GM21360 (cell line): ENCODE data around the gene CD44.

Source experiments
- ATAC-seq: cut with Tn5 transposase; IDR thresholded peaks from one replicate; pipeline ENCODE4 v1.9.1; 2021; ENCODE audit warnings: mild to moderate bottlenecking, moderate library complexity; ENCODE audit not compliant: unreplicated experiment

Gene CD44

DNA sequence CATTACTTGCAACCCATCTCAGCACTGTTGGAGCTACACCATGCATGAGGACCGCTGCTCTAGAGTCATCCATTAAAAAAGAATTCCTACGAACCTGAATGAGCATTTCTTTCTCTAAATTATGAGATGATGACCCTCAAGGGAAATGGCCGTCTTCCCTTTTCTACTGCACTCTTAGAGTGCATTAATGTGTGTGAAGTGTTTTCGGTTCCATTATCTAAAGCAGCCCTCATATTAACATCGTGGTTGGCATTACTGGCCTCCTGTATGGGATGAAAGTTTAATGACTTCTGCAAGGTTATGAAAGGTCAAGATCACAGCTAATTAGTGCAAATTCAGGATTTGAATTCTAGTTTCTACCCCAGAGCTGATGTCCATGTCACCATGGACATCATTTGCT is 16.7 kb downstream of the CD44 start:
- no peak for ATAC-seq

- no peak for ATAC-seq
Measured at GRCh38 chr11:35157814-35158700, 19.1 kb downstream of the CD44 start.

GRCh38 chr11:35158701-35159510 is 19.9 kb downstream of the CD44 start:
- ATAC-seq: no peak

DNA sequence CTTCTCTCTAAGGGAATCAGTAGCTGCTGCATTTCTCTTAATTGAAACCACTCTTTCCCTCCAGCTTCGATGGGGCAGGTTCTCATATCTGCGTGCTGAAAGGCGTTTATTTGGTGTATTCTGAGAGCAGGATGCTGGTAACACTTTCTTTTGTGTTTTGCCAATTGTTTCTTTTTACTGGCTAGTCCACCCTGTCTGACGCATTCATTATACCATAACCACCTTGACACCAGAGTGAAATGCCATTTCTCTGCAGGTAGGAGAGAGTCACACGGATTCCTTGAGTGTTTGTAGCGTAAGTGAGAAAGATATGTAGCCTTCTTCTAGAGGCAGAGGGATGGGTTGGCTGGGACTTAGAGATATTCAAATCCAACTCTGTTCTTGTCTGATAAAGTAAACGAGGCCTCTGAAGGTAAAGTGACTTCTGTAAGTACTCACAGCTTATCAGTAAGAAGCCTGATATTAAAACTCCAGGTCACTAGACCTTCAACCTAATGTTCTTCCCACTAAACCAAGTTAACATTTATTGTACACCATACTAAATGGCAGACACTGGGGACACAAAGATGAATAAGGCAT is 21.4 kb downstream of the CD44 start:
- no peak for ATAC-seq

DNA sequence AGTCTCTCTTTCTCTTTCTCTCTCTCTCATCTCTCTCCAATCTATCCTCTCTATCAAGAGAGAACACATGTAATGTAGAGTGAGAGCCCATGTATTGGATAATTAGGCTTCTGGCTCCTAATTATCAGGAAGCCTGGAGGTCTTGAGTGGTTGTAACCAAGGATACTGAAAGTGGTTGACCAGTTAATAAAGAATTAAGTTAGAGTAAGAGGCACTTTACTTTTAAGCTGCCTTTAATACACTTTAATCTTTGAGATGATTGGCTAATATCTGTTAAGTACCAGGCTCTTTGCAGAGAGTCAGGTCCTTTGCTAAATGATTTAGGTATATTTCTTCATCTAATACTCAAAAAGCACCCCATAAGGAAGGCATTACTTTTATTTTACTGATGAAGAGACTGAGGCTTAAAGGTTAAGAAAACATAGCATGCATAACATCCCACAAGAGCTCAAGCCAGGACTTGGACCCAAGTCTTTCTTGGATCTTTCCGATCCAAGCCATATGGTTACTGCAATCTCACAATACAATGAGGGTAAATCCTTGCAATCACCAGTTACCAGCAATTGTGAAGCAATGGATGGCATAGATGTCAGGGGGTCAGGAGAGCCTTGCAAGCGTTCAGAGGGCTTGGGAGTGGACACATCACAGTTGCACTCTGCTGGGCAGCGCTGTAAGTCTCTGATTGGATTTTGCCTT is 22.1 kb downstream of the CD44 start:
- no peak for ATAC-seq

DNA sequence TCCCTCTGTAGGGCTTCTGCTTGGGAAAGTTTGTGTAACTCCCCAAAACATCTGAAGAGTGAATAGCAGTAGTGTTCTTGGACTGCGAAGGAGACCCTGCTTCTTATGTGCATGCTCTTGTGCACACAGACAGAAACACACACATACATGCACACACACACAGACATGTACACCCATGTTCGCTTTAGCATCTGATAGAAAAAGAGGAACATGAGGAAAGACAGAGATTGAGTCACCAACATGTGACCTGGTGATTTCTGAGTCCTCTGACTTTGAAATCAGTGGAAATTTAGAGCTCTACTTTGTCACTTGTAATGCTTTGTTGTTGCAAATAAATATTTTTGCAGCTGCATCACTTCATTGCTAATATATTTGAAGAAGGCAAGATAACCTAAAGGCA is 23.8 kb downstream of the CD44 start:
- ATAC-seq: no peak

- no peak for ATAC-seq
Measured at GRCh38 chr11:35163209-35163608, 24.2 kb downstream of the CD44 start.

DNA sequence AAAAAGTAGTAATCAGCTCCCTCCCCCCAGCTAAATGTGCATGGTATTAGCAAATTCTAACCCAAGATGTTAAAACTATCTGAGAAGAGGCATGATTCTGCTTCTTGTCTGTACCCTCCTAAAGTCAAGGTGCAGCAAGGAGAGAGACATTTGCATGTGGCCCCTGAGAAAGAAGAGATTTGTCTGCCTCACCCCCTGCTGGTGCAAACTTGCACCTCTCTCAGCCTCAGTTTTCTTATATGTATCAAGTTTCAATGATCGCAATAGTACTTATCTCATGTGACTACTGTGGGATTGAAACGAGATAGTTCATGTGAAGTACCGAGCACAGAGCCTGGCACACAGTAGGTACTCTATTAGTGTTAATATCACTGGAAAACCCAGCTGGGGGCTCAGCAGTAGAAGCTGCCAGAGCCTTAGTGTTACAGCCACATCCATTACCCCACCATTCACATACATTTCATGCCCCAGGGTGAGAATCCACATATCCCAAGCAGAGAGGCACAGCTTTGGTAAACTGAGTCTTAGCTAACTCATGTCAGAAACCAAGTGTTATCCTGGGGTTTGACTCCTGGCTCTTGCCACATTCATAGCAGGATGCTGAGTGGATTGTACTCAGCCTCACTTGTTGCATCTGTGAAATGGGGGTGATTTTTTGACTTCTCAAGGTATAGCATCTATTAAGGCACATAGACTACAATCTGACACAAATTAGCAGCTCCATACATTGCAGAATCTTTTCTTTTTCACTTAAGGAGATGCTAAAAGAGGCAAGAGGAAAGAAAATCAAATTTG is 24.9 kb downstream of the CD44 start:
- no peak for ATAC-seq

DNA sequence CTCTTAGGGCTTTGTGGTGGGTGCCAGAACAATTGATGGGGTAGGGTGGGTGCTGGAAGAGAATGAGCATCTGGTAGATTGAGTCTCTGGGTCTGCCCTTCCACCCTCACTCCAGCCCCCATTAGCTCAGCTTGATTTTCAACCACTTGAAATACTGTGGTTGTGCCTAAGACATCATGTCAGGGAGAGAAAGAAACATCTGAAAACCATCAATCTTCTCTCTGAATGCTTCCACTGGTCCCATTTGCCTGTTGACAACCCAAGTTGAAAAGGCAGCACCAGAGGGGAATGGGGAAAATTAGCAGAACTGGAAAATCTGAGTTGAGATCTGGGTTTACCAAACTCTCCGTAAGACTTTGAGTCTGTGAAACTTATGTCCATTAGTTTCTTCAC is 26.1 kb downstream of the CD44 start:
- ATAC-seq: no peak

GRCh38 chr11:35165423-35166368 is 26.7 kb downstream of the CD44 start:
- peak; percentile 70 for ATAC-seq

- no peak for ATAC-seq
Measured at GRCh38 chr11:35166369-35167360, 27.7 kb downstream of the CD44 start.

DNA sequence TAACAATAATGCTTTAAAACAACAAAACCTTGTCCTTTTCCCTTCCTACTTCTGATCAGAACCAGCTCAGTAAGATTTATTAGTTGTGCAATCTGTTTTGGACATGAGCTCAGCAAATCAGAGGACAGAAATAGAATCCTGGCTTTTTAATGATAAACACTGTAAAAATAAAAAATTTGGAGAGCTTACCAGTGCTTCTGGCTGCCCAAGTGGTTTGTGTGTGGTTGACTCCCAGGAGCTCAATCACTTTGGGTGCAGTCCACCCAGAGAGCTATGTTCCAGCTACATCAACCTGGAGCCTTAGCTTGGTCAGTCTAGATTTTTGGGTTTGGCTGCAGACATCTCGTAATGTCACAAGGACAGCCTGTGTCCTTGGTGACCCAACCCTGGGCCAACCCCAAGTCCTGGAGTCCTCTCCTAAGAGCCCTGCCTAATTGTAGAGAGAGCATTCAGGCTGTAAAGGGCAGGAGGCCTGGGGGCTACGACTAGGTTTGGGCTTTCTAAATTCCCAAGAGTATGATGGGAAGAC is 28.5 kb downstream of the CD44 start:
- ATAC-seq: no peak

GRCh38 chr11:35168671-35169070 is 29.7 kb downstream of the CD44 start:
- ATAC-seq: no peak

DNA sequence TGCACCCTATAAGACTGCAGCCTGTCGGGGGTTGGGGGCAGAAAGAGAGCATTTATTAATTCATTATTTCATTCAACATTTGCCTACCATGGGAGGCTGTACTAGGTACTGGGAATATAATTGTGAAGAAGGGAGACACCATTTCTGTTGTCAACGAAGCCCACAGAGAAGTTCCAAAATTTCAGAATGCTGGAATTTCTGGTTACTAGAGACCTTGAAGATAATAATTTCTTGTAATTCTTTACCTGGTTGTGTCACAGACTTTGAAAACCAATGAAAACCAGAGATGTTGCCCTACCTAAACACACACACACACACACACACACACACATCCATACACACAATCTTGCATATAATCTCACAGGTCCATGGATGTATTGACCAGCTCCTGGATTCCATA is 30.1 kb downstream of the CD44 start:
- ATAC-seq: no peak

GRCh38 chr11:35169754-35170153 is 30.8 kb downstream of the CD44 start:
- ATAC-seq: no peak

- no peak for ATAC-seq
Measured at GRCh38 chr11:35170503-35170902, 31.5 kb downstream of the CD44 start.

- no peak for ATAC-seq
Measured at GRCh38 chr11:35171226-35171625, 32.3 kb downstream of the CD44 start.

- no peak for ATAC-seq
Measured at GRCh38 chr11:35173011-35173511, 34.1 kb downstream of the CD44 start.
